Skeletal muscle satellite cell (primary cell): ENCODE results near the gene SARDH.
A peak's percentile ranks its signal among the peaks of the same experiment; 100 is the strongest.

Experiments used
- H3K27me3 ChIP-seq: 2 replicates; pipeline ENCODE4 v1.7.0; 2013; ENCODE audit warnings: low read length; ENCODE audit not compliant: control insufficient read depth, insufficient read depth
- H3K36me3 ChIP-seq: 2 replicates; pipeline ENCODE4 v1.7.0; 2013; ENCODE audit warnings: mild to moderate bottlenecking, control low read depth, low read length; ENCODE audit not compliant: insufficient read depth
- H3K4me1 ChIP-seq: 2 replicates; pipeline ENCODE4 v1.7.0; 2013; ENCODE audit warnings: low read length; ENCODE audit not compliant: control insufficient read depth, insufficient read depth
- H3K4me2 ChIP-seq: 2 replicates; pipeline ENCODE4 v1.7.0; 2013; ENCODE audit warnings: mild to moderate bottlenecking, low read length
- H3K4me3 ChIP-seq: 2 replicates; pipeline ENCODE4 v1.7.0; 2013; ENCODE audit warnings: low read length
- H3K9ac ChIP-seq: 2 replicates; pipeline ENCODE4 v1.7.0; 2013; ENCODE audit warnings: mild to moderate bottlenecking, low read depth, low read length, moderate library complexity
- H3K9me3 ChIP-seq: replicated peaks from 2 replicates; pipeline ENCODE4 v1.7.0; 2013; ENCODE audit warnings: mild to moderate bottlenecking, control low read depth, low read length

The SARDH gene

DNA sequence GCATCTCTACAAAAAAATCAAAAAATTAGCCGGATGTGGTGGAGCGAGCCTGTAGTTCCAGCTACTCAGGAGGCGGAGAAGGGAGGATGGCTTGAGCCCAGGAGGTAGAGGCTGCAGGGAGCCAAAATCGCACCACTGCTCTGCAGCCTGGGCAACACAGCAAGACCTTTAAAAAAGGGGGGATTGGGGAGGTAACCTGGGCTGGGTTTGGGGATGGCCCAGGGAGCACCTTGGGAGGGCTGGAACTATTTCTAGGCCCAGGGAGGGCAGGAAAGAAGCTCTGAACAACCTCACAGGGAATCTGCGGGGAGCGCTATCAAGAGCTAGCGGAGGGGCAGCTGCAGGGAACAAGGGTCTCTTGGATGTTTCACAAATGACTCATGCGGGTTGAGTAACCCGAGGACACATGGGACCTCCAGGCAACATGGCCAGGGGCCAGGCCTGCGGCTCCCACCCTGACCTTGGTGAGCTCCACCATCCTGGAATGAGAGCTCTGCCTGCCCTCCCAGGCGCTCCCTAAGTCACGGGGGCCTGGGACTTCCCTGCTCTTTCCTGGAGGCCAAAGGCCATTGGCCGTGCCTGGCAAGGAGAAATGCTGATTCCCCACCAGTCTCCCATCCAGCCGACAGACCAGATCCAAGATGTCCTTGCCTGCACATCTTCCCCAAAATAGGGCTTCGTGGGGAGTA lies 23.4 kb downstream of the SARDH start:
- H3K4me3 ChIP-seq: peak overlapping the region; percentile 28
- H3K4me1 ChIP-seq: peaks cover 66% of the 10 kb centered on the region
- peak overlapping the region; percentile 75 for H3K9ac ChIP-seq
- peak overlapping the region; percentile 71 for H3K4me2 ChIP-seq
- no peaks in the 10 kb centered on the region for H3K9me3 ChIP-seq
- no peaks in the 10 kb centered on the region for H3K36me3 ChIP-seq
- H3K27me3 ChIP-seq: no peaks in the 10 kb centered on the region

DNA sequence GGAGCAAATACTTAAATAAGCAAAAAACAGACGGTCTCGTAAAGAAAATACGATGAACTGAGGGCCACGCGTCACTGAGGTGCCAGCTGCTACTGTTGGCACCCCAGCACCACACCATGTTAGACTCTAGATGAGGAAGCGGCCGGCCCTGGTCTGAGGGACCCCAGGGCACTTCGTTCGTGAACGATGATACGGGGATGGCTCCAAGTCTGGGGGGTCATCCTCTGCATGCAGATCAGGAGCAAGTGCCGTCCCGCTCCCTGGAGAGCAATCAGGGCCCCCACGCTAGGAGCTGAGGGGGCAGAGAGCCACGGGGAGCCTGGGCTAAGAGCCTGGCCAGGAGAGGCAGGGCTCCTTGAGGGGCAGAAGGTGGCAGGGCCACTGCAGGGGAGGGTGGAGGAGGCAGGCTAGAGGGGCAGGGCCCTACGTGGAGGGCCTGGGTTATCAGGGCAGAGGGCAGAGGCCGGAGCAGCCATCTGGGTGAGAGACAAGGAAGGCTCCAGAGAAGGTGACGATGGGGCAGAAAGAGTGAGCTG lies 24.1 kb downstream of the SARDH start:
- Histone ChIP-seq H3K36me3 (no peaks in the 10 kb centered on the region), H3K4me1 (peaks cover 66% of the 10 kb centered on the region), H3K9me3 (no peaks in the 10 kb centered on the region), H3K9ac (peak overlapping the region; percentile 75), H3K4me2 (no peak overlapping the region), H3K27me3 (no peaks in the 10 kb centered on the region), H3K4me3 (no peak overlapping the region)

DNA sequence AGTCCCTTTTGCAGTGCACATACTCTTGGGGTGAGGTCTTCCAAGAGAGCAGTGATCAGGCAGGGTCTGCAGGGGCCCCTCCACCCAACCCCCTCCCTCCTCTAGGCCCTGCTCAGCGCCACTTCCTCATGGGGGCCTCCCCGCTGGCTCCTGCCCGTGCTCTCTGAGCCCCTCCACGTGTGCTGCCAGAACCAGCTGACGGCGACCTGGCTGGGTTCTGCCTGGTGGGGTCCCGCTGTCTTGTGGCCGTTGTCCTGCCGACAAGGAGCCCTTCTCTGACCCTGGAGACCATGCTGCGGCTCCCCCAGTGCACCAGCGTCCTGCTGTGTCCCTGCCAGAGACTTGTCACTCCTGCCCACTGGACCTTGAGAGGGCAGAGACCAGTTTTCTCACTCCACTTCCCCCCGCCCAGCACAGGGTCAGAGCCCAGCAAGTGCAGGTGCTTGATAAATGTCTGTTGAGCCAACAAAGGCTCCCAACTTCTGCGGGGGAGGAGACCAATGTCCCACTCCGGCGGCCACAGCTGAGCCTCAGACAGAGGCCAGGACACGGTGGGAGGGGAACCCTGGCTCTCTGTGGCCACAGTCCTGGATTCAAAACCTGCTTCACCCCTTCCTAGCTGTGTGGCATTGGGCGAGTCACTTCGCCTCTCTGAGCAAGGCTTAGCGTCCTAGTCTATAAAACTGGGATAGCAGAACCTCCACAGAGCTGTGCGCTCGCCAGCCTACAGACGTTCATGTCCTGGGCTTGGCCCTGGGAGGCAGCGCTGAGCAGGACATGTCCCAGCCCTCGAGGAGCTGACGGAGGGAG lies 24.8 kb downstream of the SARDH start:
- Histone ChIP-seq H3K9ac (no peak overlapping the region), H3K4me3 (no peak overlapping the region), H3K4me2 (no peak overlapping the region), H3K9me3 (no peaks in the 10 kb centered on the region), H3K4me1 (peaks cover 66% of the 10 kb centered on the region), H3K27me3 (no peaks in the 10 kb centered on the region), H3K36me3 (no peaks in the 10 kb centered on the region)

DNA sequence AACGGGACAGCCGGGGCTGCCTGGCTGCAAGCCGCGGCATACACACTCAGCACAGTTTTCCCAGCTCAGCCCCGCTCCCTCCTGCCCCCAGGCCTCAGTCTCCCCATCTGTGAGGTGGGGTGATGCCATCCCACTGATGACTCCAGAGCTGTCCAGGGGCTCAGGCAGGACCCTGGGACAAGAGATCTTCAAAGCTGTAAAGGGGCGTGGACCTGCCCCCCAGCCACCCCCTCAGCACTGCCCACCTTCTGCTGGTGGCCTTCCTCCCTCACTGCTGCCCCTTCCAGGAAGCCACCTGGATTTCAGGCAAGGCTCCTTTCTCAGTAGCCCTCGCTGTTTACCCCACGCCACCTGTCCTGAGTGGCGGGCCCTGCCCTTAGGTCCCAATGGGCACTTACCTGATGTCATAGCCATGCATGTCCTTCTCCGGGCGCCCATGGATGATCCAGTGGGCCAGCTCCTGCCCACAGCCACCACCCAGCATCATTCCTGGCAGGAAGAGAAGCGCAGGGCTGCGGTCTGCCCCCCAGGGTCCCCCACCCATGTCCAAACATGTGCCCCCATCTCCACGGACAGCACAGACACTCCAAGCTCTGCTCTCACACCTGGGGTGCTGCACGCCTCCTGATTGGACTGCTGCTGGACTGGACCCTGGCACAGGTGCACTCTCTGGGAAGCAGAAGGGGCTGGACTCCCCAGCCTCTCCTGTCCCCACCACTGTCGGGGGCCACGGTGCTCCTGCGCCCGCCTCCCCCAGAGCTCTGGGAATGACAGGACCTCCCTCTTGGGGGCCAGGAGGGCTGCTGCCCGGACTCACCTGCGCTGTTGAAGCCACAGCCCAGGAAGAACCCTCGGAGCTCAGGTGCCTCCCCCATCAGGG lies 25.7 kb downstream of the SARDH start:
- no peaks in the 10 kb centered on the region for H3K27me3 ChIP-seq
- H3K36me3 ChIP-seq: no peaks in the 10 kb centered on the region
- H3K9me3 ChIP-seq: no peaks in the 10 kb centered on the region
- peaks cover 66% of the 10 kb centered on the region for H3K4me1 ChIP-seq
- H3K4me3 ChIP-seq: no peak overlapping the region
- peak overlapping the region; percentile 84 for H3K9ac ChIP-seq
- H3K4me2 ChIP-seq: peak overlapping the region; percentile 75

GRCh38 chr9:133711428-133712220 lies 26.5 kb downstream of the SARDH start:
- Histone ChIP-seq H3K9me3 (no peaks in the 10 kb centered on the region), H3K27me3 (no peaks in the 10 kb centered on the region), H3K4me2 (peak overlapping the region; percentile 75), H3K9ac (peak overlapping the region; percentile 84), H3K4me1 (peaks cover 65% of the 10 kb centered on the region), H3K4me3 (peak overlapping the region; percentile 59), H3K36me3 (no peaks in the 10 kb centered on the region)

DNA sequence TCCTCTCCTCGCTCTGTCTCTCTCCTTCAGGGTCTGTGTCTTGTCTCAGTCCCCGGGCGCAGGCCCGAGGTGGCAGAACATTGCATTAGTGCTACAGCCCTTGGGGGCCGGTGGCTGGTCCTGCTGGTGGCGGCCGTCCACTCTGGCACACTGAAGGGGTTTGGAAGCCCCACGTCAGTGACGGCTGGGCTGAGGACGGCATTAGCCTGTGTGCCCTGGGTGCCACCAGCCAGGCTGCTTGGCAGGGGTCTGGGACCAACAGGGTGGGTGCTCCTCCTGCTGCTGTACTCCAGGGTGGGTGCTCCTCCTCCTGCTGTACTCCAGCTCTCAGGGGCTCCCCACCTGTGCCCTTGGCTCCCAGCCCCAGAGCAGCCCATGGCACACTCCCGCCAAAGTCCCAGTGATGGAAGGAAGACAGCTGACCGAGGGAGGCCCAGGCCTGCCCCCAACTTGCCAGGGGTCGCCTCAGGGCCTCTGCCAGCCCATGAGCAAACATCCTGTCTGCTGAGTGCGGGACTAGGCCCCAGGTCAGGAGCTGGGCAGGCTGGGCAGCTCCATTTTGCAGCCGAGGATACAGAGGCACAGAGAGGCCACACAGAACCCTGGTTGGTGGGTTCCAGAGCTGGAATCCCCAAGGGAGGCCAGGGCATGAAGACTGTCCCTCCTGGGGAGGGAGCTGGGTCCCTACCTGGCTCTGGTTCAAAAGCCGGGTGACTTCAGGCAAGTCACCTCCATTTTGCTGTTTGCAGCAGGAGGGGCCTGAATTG lies 27.3 kb downstream of the SARDH start:
- H3K4me1 ChIP-seq: peaks cover 57% of the 10 kb centered on the region
- no peaks in the 10 kb centered on the region for H3K27me3 ChIP-seq
- H3K9ac ChIP-seq: peak overlapping the region; percentile 84
- no peaks in the 10 kb centered on the region for H3K9me3 ChIP-seq
- no peaks in the 10 kb centered on the region for H3K36me3 ChIP-seq
- peak overlapping the region; percentile 59 for H3K4me3 ChIP-seq
- peak overlapping the region; percentile 75 for H3K4me2 ChIP-seq

DNA sequence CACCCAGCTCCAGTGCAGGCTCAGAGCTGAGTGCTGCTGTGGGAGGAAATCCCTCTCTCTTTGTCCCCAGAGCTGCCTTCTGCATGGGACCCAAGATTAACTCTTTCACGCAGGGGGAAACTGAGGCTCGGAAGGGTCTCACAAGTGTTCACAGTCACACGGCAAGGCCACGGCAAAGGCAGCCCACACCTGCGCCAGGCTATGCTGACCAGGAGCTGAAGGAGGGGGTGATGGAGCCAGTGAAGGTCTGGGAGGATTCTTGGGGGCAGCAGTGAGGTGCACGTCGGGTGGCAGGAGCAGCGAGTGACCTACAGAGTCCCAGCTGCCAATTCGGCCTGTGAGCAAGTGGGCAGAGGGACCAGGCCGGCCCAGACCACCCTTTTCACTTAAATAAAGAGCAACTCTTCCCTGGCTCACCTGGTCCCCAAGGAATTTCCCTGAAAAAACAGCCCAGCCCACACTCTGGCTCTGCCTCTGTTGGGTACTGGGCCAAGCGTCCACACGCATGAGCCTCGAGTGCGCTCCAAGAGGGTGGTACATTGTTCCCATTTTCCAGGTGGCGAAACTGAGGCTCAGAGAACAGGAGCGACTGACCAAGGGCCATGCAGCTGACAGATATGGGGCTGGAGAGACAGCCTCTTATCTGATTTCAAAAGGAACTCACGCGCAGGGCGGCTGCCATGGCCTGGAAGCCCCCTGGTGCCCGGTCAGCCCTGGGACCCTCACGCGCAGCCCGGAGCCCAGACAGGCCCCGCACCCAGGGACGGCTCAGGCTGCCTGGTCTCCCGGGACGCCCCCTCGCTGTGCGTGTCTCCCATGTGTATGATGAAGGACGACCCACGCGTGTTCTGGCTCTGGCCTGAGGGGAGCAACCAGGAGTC lies 28.2 kb downstream of the SARDH start:
- Histone ChIP-seq H3K4me3 (no peak overlapping the region), H3K9ac (peak overlapping the region; percentile 84), H3K4me2 (peak overlapping the region; percentile 75), H3K4me1 (peaks cover 48% of the 10 kb centered on the region), H3K27me3 (no peaks in the 10 kb centered on the region), H3K36me3 (no peaks in the 10 kb centered on the region), H3K9me3 (no peaks in the 10 kb centered on the region)

DNA sequence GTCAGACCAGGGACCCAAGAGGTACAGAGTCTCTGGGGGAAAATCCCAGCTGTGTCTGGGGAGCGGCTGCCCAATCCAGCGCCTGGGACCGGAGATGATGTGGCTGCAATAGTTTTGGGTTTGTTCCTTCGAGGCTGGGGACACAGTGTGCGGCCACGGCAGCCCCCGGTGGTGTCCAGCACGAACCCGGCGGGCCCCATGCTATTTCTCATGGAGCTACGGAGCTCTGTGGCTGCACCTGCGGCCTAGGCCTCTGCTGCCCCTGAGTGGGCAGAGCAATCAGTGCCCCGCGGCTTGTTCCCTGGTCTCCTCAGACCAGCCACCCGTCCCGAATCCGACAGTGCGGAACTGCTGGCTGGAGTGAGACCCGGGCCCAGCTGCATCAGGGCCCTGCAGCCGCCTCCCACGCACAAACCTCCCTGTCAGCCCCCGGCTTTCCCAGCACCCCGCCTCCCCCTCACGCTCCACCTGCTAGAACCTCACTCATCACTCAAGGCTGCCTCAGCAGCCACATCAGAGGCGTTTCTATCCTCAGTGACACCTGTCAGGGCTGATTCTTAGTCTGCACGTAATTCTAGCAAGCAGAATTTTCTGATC lies 29.0 kb downstream of the SARDH start:
- no peak overlapping the region for H3K4me2 ChIP-seq
- no peaks in the 10 kb centered on the region for H3K36me3 ChIP-seq
- H3K9me3 ChIP-seq: no peaks in the 10 kb centered on the region
- peaks cover 40% of the 10 kb centered on the region for H3K4me1 ChIP-seq
- H3K27me3 ChIP-seq: no peaks in the 10 kb centered on the region
- H3K4me3 ChIP-seq: no peak overlapping the region
- H3K9ac ChIP-seq: no peak overlapping the region

GRCh38 chr9:133708246-133709014 lies 29.7 kb downstream of the SARDH start:
- Histone ChIP-seq H3K4me3 (no peak overlapping the region), H3K36me3 (no peaks in the 10 kb centered on the region), H3K4me1 (peaks cover 33% of the 10 kb centered on the region), H3K9me3 (no peaks in the 10 kb centered on the region), H3K9ac (no peak overlapping the region), H3K27me3 (no peaks in the 10 kb centered on the region), H3K4me2 (no peak overlapping the region)
